Kidney capillary endothelial cell (primary cell): Measurements from ENCODE around the gene MAP3K1.
"Not testable (repeated sequence)": the region's sequence is repeated elsewhere in the genome, so short reads cannot be mapped to it uniquely, and the experiment has no call there.

Source experiments
- DNase-seq: peaks from one replicate; pipeline ENCODE4 v3.0.0-alpha.2; 2018; ENCODE audit warnings: low spot score

Gene MAP3K1

DNA sequence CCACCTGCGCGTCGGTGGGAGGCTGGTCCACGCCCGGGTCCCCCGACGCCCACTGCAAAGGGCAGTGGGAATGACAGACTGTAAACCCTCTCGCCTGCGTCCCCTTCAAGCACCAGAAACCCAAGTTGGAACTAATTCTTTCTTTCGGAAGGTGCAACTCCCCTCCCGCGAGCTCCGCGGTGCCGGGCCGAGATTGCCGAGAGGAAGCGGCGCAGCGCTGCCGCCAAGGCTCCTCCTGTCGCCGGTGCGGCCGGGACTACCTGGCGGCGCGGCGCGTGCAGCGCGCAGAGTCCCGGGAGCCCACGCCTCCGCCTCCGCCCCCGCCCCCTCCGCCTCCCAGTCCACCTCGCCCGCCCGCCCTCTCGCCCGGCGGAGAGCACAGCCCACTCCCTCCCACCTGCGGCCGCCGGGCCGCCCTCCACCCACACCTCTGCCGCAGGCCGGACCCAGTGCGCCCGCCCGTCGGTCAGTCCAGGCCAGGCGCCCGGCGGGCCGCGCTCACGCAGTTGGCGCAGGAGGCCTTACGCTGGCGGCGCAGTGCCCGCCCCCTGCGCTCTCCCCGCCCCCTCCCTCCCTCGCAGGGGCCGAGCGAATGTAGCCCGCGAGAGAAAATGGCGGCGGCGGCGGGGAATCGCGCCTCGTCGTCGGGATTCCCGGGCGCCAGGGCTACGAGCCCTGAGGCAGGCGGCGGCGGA lies at the start of gene MAP3K1:
Gene MAP3K1 (plus strand): TSS at position 587 of the 695 bp plus-strand sequence. CDS start 25 bp downstream, at position 612.
- no peak for DNase-seq

DNA sequence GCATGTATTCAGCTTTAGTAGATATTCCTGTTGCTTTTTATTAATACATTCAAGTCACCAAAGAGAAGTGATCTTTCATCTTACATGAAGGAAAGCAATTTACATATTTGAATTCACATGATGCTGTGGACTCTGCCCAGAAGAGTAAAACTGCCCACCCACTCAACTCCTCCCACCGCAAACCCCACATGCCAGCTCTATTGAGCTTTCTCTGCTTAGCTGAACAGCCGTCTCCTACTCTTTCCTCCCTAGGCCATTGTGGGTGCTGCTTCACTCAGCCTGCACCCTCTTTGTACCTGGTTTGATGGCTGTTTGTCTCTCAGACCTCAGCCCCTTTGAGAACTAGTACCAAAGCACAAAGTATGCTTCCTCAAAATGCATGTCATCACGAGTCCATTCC lies 48.4 kb upstream of the MAP3K1 start:
- no peak for DNase-seq

DNA sequence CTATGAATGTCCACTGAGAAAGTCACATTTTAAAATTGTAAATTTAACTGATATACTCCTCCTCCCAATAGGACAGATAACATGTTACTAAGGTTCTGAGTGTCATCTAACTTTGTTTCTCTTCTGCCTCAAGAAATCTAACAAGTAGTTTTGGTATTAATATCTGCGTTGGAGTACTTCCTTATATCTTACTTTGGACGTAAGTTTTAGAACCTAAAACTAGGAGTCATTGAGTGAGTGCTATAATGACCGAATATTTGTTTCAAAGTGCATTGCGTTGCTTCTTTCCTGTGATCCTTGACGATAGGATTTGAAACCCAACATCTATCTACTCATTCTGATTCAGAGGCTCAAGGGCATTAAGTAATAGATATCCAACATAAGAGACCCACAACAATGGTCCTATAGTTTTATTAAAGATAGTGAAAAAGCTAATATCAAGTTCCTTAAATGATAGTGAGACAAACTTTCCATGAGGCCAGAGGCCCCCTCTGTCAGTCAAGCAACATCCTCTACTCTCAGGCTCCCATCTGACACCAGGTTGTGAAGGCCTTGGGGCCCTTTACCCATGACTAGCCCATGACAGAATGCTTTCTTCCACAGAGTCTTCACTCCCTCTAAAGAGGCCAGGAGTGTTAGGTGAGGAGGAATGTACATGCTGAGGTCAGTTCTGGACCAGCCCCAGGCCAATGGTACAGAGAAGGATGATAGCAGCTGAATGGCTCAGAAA lies 45.3 kb upstream of the MAP3K1 start:
- DNase-seq, result no peak

DNA sequence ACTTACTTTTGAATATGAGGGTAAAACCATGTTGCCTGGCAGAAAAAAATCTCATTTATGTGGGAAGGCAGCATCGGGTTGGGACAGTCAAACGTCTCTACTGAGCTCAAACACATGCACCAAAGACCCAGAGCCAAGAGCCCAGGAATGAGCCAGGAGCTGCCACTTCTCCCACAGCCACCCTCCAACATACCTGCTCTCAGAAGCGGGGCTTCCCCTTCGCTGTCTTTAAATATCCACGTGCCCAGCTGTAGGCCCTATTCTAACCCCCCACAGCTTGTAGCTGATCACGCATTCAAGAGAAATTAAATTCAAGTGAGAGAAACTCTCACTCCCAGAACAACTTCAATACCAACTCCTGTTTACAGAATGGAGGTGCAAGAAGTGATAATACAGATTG lies 42.6 kb upstream of the MAP3K1 start:
- no peak for DNase-seq

DNA sequence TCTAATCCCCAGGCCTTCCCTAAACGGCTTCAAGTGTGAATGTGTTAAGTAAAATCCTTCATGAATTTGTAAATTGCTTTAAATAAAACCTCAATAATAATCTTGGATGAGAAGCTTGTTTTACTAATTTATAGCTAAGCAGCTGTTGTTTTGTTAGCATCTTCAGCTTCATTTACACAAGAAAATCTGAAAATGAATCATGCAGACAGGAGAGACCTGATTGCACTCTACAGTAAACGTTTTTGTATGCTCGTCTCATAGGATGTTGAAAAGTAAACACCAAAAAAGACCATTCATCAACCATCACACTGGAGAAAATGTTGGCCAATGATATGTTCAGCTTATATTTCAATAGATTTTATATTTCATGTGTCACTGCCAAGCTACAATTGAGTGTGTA lies 40.4 kb upstream of the MAP3K1 start:
- no peak for DNase-seq

DNA sequence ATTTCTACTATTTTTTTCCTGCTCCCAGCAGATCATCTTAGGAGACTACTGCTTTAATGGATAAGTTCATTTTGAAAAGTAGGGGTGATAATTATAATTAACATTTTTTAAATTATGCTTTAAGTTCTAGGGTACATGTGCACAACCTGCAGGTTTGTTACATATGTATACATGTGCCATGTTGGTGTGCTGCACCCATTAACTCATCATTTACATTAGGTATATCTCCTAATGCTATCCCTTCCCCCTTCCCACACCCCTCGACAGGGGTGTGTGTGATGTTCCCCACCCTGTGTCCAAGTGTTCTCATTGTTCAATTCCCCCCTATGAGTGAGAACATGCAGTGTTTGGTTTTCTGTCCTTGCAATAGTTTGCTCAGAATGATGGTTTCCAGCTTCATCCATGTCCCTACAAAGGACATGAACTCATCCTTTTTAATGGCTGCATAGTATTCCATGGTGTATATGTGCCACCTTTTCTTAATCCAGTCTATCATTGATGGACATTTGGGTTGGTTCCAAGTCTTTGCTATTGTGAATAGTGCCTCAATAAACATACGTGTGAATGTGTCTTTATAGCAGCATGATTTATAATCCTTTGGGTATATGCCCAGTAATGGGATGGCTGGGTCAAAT lies 39.0 kb upstream of the MAP3K1 start:
- DNase-seq, result not testable (repeated sequence)

DNA sequence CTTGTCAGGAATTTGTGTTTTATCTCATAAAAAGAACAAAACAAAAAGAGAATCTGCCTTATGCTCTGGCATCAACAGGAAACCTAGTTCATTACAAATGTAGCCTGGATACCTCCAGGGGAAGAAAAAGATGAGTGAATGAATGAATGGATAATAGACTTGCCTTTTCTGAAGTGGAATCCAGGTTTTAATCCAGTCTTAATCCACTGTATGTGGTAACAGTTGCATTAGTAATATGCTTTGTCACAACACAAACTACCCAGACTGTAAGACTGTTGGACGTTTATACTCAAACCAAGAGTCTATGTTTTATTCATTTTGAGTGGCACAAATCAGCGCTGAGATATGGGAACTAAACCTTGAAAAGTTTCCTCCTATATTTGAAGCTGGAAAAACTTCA lies 32.1 kb upstream of the MAP3K1 start:
- DNase-seq, result no peak

DNA sequence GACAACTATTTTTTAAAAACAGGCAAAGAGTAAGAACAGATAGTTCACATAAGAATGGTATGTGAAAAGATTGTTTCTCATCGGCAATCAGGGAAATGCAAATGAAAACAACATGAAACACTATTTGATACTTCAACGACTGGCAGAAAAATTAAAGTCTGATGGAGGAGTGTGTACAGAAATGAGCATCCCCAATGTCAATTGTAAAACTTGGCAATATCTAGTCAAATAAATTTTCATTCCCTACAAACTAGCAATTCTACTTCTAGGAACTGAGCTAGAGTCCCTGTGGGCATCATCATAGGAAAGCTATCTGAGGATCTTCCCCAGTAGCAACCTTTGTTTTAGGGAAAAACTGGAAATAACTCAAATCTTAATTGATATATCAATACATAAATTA lies 29.0 kb upstream of the MAP3K1 start:
- DNase-seq, result no peak

DNA sequence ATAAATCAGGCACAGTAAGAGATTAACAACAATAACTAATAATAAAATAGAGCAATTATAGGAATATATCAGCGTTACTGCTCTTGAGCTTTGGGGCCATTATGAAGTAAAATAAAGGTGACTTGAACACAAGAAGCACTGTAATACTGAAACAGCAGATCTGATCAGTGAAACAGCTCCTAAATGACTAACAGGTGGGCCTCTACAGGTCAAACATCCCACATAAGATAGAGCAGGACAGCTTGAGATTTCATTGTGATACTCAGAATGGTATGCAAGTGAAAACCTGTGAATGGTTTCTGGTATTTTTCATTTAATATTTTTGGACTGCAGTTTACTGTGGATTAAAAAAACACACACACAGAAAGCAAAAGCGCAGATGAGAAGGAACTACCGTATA lies 24.0 kb upstream of the MAP3K1 start:
- DNase-seq, result no peak

DNA sequence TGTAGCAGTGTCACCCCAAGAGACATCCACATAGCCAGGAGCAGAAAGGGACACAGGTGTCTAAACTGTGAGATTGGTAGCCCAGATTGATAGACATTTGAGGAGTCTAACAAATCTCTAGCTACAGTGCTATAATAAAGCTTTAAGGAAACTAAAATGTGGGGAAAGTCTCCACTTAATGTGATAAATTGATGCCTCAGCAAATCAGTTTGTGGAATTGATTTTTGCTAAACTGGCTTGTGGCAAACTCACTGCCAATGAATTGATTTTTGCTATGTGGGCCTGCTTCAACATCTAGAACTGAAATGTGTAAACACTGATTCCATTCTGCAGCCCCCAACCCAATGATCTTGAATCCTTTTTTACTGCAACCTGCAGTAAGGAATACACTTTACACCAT lies 16.8 kb upstream of the MAP3K1 start:
- no peak for DNase-seq

DNA sequence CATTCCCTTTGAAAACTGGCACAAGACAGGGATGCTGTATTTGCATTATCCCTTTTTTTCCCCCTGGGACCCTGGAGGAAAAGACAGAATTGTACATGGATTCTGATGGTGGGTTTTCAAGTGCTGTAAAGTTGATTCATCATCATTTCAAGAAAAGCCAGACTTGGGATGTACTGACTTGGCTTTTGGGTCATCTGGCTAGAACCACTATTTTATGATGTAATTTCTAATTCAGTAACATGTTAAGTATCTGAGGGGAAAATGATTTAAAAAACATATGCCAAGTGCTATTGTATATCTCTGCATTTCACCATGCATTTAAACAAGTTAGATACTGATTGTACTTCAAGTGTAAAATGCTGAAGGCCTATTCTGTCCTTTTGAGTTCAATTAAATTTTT lies 15.2 kb upstream of the MAP3K1 start:
- no peak for DNase-seq

DNA sequence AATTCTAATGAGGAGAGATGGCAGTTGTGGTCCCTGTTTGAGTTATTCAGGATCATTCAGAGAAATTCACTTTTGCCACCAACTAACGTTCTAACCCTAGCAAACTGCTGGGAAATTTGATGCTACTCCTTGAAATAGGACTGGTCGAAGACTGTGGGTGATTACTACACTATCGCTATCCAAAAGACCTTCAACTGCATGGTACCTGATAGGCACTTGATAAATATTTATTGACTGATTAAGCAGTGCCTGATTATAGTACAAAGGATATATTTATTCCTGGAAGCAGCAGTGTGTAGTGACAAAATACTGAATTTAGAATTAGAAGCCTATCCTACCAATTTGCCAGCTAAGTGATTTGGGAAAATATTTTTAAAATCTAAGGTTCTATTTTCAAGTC lies 14.1 kb upstream of the MAP3K1 start:
- no peak for DNase-seq

DNA sequence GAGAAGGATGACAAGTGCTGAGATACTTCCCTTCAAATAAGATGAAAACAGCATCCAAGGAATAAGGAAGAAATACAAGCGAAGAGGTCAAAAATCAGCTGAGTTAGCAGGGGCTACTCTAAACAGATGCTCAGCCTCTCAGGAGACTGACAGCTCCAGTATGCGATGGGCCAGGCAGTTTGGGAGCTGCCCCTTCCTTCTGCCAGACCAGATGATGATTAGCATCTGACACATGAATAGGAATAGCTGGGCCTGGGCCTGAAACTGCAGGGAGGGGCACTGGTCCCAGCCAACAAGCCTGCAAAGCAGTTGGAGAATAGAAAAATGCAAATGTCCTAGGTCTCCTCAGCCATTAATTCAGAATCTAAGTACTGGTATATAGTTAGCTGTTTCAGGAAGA lies 13.1 kb upstream of the MAP3K1 start:
- DNase-seq, result no peak

DNA sequence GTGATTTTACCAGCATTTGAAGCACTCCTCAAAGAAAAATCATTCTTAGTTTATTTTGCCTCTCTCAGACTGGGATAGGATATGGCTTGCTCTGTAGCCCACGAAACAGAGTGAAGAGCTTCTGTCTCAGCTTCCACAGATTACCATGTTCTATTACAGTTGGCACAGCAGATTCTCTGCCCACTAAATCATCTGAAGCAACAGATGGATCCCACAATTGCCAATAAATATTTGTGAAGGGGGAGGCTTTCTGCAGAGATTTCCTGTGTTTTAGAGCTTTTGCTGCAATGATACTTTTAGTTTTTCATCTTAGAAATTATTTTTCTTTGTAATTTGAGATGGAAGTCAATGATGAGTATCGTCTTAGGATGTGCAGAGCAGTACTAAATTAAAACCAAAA lies 12.3 kb upstream of the MAP3K1 start:
- no peak for DNase-seq

DNA sequence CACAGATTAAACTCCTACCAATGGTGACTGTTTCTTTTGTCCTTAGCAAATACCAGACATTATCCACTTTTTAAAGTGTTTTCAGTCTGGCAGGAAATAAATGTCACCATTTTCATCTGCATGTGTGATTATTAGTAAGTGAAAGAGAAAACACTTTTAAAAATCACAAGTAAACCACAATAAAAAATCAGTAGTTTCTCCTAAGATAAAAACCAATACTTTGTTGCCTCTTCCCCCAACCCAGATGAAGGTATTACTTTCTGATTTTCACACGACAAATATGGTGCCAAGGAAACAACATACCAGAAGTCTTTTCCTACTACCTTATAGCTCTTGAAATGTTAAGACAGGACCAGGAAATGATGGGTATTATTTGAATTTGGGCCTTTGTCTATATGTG lies 11.5 kb upstream of the MAP3K1 start:
- no peak for DNase-seq

DNA sequence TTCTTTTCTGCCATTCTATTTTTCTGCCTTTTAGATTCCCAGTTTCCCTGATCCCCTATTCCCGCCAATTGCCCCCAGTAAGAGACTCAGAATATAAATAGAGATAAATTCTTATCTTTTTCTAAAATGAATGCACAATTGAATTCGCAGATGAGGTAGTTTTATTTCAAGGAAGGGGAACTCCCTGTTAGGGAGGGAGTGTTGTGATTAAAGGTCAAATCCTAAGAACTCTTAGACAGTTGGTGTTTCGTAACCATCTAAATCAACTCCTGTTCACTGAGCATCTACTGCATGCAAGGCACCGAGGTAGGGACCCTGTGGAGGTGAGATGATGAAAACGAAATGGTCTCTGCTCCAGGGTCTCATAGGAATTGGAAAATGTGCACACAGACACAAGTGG lies 7.7 kb upstream of the MAP3K1 start:
- DNase-seq, result no peak

DNA sequence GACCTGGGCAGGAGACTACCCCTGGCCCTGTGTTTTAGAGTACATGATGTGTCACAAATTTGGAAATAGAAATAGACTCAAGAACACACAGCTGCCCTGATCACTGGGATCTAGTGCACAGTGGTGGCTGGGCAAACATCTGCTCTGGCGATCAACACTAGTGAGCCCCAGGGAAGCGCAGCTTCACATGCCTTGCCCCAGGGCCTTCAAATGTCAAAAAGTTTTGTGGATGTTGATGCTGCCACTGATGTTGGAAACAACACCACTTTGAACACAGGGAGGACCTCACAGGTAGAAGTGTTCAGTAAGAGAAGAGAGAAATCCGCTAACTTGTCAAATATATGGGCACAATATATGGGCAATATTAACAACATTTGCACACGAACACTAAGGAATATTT lies 7.1 kb upstream of the MAP3K1 start:
- no peak for DNase-seq

DNA sequence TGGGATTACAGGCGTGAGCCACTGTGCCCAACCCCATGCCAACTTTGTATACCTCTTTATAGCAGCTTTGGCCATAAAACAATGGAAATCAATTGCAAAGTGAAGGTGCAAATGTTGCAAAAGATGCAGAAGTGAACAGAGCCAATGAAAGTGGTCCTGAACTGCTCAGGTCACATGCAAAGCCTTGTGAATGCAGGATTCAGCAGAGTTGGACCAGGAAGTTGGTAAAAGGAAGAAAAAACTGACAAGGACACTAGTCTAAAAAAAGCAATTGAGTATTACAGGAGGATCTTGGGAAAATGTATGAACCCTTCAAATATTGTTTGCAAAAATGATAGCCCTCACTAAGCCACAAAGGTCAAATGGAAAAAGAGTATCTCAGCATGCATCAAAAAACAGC lies 4.5 kb upstream of the MAP3K1 start:
- no peak for DNase-seq

DNA sequence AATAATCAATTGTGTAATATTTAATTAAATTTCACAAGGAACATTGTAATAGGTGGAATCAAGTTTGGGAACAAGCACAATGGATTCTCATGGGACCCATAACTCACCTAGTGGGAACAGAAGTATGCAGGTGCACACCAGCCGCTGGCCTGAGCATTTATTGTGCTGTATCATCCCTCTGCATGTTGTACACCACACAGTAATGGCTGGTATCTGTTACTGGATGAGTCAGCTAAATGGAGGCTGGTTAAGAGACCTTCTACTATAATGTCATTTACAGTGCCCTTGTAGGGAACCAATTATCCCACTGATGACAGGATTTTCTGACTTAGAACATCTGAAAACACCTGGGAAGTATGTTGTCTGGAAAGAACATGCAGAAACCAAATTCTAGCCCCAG lies 3.2 kb upstream of the MAP3K1 start:
- DNase-seq, result no peak

DNA sequence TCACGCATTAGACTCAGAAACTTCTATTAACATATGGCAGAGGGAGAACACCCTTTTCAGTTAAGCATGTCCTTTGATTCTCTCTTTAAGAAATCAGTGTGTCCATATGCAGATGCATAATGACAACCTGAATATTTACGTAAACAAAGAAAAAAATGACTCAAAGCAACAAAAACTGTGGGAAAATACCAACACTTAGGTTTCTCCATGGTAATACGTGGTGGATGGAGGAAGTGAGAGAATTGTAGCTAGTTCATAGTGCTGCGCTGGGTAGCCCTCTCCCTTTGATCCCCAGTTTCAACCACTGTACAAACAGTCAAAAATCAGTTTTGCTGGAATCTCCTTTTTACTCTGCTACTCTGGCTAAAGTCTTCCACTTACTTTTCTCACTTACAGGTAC lies 2.0 kb upstream of the MAP3K1 start:
- no peak for DNase-seq

DNA sequence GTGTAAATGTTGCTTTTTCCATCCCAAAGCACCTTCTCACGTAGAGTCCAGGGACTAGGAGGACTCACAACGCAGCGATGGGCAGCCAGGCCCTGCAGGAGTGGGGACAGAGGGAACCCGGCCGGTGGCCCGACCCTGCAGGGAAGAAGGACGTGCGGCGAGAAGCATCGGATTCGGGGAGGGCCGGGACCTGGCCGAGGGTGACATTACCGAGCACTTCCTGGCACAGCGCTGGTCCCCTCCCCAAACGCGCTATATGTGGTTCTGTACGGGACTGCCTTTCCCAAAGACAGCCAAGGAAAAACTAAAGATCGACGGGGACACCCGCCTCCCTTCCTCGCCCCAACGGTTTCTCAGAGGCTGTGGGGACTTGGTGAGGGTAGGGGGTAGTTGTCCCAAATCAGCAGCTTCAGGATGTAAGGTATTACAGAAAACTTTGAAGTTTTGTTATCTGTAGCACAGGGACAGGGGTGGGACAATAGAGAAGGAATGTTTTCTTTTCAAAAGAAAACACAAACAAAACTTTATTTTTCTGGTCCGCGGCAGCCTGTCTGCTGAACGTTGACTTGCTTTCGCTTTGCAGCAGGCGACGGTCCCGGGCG lies 887 bp upstream of the MAP3K1 start:
- no peak for DNase-seq

DNA sequence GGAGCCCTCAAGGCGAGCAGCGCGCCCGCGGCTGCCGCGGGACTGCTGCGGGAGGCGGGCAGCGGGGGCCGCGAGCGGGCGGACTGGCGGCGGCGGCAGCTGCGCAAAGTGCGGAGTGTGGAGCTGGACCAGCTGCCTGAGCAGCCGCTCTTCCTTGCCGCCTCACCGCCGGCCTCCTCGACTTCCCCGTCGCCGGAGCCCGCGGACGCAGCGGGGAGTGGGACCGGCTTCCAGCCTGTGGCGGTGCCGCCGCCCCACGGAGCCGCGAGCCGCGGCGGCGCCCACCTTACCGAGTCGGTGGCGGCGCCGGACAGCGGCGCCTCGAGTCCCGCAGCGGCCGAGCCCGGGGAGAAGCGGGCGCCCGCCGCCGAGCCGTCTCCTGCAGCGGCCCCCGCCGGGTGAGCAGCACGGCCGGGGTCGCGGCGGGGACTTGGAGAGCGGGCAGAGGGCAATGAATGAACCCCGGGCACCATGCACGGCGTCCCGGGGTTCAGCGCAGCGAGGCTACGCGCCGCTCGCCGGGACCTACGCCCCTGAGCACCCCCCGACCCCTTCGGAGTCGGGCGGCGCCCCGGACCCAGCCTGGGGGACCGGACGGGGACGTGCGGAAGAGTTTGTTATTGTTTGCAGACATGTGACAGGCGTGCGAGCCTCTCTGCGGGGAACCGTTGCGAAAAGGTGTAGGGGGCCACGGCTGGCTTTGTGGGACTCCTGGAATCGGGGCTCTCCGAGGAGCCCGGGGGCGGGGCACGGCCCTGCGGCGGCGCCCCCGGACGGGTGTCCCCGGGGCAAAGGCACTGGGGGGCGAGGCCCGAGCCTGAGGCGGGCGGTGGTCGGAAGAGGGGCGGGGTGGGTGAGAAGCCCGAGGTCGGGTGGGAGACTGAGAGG lies 553 bp downstream of the MAP3K1 start:
- no peak for DNase-seq
